Dedifferentiated amniotic fluid mesenchymal stem cell (primary cell): ENCODE data around the gene EED.
A peak's percentile ranks its signal among the peaks of the same experiment; 100 is the strongest.
"Not testable (repeated sequence)": the region's sequence is repeated elsewhere in the genome, so short reads cannot be mapped to it uniquely, and the experiment has no call there.

Experiments
- DNase-seq: peaks from one replicate; pipeline ENCODE4 v3.0.0-alpha.2; 2016; ENCODE audit errors: extremely low spot score

Gene EED

DNA sequence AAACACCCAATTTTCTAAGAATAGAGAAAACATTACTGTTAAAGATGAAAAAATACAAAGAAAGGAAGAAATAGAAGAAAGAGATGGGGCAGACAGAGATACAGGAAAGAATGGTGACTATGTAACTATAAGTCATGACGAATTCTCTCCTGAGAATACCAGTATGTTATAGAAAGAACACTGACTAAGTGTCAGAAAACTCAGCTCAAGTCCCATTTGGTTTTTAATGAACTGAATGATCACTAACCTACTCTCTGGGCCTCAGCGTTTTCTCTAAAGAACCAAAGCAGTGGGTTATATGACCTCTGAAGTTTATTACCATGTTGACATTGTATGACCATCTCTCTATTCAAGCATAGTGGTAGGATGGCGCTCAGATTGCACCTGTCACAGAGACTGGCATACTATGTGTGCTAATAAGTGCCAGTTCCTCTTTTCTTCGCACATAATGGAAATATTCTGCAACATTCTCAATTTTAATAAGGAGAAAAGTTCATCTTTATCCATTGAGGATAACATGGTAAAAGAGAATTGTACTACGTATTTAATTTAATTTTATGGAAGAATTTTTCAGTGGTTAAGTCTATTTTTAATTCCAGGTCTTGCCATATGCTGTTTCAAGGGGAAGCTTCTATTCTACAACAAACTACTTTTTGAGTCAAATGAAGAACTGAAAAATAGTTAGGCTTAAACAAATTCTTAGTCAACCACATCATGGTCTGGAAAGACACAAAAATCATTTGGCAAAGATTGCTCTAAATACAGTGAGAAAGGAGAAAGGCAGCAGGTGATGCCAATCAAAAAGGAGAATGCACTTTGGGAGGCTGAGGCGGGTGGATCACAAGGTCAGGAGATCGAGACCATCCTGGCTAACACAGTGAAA lies 25.0 kb upstream of the EED start:
- DNase-seq: no peak

DNA sequence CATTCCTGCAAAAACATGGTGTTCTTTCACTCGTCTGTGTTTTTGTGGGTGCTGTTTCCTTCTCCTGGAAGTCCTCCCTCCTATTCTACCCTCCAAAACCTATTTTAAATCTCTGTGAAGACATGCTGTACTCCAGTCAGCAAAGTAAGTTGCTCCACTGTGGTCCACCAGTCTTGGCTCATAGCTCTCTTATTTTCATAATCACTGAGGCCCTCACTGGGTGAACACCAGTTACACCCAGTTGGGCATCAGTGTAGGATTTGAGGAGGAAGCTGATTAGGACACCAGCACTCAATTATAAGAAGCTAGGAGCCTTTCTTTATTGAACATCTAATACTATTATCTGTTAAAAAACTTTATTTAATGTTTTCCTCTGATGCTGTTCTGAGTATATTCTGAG lies 23.9 kb upstream of the EED start:
- DNase-seq: no peak

DNA sequence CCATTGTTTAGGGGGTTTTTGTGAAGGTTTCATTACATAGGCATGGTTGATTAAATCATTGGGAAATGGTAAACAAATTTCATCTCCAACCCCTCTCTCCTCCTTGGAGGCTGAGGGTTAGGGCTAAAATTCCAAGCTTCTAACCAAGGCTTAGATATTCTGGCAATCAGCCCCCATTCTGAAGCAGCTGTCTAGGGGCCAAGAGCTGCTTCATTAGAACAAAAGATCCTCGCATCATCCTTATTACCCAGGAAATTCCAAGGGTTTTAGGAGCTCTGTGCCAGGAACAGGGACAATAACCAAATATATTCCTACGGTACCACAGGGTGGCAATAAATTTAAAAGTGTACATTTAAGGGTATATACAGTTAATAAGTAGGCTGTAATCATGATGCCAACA lies 22.5 kb upstream of the EED start:
- no peak for DNase-seq

DNA sequence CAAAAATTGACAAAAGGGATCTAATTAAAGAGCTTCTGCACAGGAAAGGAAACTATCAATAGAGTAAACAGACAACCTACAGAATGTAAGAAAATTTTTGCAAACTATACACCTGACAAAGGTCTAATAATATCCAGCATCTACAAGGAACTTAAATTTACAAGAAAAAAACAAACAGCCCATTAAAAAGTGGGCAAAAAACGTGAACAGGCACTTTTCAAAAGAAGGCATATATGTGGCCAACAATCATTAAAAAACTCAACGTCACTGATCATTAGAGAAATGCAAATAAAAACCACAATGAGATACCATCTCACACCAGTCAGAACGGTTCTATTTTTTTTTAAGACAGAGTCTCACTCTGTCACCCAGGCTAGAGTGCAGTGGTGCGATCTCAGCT lies 20.0 kb upstream of the EED start:
- not testable (repeated sequence) for DNase-seq

DNA sequence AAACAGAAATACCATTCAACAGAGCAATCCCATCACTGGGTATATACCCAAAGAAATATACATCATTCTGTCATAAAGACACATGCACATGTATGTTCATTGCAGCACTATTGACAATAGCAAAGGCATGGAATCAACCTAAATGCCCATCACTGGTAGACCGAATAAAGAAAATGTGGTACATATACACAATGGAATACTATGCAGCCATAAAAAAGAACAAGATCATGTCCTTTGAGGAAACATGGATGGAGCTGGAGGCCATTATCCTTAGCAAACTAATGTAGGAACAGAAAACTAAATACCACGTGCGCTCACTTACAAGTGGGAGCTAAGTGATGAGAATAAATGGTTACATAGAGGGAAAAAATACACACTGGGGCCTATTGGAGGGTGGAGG lies 19.2 kb upstream of the EED start:
- not testable (repeated sequence) for DNase-seq

DNA sequence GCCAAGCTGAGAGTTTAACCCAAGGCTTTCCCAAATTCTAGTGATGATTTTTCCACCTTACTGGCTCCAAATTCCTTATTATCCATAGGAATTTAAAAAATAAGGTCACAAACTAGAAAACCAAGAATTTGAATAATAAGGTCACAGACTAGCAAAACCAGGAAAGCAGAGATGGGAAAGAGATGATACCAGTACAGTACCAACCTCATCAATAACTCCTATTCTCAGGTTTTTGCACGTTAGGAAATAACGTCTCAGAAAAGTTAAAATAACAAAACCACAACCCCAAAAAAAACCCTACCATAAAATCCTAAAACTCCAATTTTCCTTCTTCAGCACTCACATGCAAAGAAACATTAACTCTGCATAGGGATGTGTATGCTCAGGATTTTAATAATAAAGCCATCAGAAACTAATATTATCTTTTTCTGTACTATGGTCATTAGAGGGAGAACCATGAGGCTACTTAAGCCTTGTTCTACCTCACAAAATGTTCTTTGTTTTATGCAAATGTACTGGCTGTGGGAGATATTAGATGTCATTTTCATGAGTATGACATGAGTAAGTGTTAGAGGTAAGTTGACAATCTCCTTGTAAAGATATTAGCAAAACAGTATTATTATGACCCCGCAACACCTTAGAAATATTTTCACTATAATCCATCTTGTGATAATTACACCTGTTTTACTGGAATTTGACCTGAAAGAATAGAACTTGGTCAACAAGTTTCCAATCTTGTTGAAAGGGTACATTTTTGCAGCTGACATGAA lies 16.1 kb upstream of the EED start:
- DNase-seq: no peak

DNA sequence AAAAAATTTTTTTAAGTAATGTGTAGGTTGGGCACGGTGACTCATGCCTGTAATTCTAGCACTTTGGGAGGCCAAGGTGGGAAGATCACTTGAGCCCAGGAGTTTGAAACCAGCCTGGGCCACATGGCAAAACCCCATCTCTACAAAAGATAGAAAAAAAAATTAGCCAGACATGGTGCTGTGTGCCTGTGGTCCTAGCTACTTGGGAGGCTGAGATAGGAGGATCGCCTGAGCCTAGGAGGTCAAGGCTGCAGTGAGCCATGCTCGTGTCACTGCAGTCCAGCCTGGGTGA lies 15.6 kb upstream of the EED start:
- DNase-seq: not testable (repeated sequence)

DNA sequence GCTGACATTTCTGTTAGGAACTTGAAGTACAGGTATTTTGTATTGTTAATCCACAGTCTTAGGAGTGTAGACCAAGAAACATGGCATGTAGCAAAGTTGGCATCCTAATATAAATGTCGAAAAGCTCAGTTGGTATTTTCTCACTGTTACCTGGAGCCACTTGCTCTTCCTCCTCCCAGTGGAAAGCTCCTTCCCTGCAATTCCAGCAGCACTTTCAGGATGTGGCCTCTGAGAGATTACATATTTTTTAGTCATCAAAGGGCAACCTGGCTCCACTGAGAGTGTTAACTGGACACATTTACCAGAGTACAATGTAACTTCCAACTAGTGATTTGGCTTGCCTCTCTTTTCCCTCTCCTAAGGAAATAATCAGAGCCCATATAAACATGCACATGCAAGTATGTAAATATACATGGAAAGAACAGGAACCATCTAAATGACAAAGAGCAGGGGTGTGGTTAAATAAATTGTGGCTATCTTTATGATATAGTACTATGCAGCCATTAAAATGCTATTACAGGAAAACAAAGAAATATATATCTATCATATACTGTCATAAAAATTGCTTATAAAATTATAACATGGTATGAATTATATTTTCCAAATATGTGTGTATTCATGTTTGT lies 14.3 kb upstream of the EED start:
- no peak for DNase-seq

DNA sequence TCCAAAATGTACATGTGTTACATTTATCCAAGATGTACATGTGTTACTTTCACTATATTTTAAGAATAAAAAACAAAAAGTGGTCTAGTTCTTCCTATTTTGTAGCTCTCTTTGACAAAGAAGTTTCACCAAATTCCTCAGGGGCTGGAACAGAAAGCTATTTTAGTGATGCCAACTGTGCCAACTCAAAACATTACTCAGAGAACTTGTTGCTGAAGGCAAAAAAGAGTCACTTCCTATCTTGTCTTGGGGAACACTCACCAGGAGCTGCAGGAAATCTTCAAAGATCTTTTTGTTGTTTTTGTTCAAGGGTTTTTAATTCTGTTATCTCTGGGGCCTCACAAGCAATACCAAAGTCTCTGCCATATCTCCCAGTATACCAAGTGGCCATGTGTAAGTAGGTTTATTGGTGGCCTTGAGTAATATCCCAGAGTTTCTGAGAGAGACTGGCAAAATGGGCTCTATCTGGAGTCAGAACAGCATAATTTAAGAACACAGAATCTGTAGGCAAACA lies 13.6 kb upstream of the EED start:
- DNase-seq: no peak

DNA sequence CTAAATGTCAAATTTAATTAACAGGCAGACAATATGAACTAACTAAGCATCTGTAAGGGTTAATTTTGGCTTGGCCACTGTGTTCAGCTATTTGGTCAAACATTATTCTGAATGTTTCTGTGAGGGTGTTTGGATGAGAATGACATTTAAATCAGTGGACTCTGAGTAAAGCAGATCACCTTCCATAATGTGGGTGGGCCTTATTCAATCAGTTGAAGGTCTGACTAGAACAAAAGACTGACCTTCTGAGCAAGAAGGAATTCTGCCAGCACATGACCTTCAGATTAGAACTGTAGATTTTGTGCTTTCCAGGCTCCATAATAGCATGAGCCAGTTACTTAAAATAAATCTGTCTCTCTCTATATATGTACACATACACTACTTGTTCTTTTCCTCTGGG lies 12.0 kb upstream of the EED start:
- DNase-seq: no peak

DNA sequence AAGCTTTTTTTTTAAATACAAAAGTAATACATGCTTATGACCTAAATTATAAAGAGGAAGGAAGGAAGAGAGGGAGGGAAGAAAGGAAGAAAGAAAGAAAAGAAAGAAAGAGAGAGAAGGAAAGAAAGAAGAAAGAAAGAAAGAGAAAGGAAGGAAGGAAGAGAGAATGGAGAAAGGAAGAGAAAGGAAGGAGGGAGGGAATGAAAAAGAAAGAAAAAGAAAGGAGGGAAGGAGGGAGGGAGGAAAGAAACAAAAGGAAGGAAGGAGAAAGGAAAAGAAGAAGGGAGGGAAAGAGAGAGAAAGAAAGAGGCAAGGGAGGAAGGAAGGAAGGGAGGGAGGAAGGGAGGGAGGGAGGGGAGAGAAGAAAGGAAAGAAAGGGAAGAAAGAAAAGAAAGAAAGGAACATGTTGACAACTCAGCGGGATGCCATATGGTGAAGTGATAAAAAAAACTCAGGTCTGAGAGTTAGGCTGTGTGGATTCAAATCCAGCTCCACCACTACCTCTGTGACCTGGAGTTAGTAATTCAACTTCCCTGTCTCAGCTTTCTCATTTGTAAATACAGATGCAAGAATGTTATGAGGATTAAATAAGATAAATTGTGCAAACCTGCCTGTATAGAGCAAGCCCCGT lies 9.6 kb upstream of the EED start:
- DNase-seq: no peak

DNA sequence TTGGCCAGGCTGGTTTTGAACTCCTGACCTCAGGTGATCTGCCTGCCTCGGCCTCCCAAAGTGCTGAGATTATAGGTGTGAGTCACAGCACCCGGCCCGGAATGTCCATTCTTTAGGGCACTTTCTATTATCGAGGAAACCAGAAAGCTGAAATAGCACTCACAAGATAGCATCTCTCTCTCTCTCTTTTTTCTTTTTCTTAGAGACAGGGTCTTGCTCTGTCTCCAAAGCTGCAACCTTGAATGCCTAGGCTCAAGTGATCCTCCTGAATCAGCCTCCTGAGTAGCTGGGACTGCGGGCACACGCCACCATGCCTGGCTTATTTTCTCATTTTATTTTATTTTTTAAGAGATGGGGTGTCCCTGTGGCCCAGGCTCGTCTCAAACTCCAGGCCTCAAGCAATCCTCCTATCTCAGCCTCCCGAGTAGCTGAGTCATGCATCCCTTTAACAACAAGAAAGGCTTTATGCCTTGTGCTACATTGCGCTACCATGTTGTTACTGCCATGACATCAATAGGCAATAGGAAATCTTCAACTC lies 7.2 kb upstream of the EED start:
- DNase-seq: no peak

DNA sequence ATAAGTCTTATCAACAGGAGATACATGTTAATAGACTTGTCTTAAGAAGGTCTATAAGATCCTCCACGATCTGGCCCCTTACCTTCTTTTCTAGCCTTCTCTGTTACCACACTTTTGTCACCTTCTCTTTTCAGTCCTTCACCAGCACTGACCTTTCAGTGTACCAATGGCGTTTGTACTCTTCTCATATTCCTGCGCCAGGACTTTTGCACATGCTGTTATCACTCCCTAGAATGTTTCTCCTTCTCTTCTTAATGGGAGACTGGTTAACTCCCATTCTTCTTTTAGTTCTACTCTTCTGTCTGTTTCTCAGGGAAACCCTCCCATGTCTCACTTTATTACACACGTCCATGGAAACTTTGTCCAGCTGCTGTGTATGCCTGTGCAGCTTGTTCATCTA lies 4.4 kb upstream of the EED start:
- no peak for DNase-seq

DNA sequence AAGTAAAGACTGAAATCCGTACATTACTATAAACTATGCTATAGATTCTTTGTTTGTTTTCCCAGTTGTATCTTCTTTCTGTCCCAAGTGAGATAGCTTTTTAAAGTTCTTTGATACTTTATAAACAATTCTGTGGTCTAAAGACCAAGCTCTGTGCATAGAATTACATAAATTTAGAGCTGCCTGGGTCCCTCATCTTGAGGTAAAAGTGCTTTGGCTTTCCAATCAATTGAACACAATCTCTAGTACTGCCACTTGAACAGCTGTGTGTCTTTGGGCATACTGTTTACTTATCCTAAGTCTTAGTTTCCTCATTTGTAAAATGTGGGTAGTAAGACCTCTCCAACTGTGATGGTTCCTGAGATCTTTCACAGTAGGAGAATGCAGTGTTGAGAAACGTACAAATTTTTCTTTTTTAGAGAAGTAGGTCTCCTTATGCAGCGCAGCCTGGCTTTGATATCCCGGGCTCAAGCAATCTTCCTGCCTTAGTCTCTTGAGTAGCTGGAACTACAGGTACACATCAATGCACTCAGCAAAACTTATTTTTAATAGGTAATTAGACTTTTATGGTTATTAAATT lies 2.5 kb upstream of the EED start:
- DNase-seq: no peak

DNA sequence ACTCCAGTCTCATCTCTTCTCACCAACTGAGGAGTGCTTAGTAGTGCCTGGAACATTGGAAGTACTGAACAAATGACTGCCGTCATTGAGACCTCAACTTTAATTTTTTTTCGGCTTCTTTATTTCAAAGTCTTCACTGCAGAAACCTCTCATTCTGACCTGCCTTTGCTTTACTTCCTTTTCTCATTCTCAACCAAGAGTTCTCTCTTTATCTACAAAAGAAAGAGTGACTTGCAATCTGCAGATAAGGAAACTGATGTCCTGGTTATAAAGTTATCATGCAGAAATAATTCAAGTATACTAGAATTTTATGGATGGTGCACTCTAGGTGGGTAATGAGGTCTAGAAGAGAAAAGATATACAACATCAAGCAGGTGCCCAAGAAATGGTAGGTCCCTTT lies 1.2 kb upstream of the EED start:
- DNase-seq: no peak

DNA sequence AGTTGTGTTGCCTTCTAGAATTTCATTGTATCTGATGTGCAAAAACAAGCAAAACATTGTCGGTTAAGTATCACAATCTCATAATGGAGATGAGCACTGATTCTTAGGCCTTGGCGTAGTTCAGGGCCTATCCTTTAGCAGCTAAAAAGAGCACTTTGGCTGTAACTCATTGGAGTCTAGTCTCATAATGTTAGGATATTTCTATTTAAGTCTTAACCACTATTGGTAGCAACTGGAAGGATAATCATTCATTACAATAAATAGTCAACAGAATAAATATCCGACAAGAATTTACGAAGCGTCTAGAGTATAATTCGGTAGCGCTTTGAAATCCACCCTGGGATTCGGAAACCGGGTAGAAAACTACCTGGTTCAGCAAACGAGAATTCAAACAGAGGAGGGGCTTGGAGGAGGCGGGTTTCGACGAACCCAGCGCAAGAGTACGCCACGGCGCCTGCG lies 461 bp upstream of the EED start:
- DNase-seq: peak; percentile 80

DNA sequence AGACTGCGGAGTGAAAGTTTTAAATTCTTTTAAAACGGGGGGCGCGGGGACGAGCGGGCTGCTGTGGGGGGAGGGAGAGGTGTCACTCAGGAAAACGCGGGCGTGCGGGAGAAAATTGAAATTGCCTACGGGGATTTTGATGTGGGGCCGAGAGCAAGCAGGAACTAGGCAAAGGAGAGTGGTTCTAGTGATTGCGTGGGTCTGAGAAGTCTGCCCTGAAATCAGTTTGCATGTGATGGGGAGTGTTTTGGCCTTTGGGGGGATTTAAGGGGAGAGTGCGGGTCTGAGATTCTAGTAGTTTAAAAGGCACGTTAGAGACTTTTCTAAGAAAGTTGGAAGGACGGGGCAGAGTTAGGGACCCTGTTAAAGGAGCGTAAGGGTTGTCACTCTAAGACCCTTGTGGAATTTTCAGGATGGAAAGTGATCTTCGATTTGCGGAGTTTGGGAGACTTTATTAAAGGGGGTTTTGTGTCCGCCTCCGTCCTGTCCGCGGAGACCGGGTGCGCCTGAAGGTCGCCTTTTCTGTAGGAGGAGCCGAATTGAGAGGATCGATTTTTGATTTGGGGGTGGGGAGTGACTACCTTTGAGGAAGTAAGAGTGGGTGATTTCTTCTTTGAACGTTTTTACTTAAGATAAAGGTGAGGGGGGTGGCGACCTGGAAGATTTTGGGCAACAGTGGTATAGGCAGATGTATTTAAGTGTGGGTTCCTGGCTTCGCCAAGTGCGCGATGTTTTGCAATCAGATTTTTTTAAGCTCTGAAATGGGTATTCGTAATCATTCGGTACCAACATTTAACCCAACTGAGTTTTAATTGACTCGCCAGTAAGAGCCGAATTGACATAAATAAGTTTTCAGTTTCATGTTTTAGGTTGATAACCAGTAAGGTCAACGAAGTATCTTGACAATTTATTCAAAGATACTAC lies 1.1 kb downstream of the EED start:
- no peak for DNase-seq

DNA sequence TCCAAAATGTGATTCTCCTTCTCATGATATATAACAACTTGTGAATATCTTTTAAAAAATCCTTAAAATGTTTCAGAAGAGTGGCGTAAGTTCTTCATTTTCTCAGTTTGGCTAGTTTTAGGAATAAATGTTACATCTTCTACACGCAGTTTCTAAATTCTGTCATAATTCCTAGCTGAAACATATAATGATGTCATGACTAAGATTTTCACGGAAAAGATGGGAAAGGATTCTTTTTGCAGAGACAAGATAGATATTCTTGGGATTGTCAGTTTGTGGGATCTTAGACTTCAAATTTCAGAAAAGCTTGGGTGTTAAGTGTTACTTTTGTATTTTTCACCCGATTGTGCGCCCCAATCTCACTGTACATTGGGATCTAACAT lies 1.7 kb downstream of the EED start:
- DNase-seq: no peak

DNA sequence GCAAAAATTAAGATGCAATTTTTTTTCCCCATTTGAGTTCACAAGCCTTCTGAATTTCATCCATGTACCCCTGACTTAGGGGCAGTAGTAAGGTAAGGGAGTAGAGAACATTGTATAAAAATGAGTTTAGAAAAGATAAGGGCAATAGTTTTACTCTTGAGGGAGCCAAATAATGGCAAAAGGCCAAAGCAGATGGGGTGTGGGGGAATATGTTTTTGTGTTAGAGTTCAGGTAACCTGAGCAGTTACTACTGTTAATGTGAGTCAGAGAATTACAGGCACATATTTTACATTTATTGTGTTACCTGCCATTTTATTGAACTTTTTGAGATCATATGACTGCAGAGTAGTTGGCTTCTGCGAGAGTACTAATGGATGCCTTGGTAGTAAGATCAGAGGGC lies 3.1 kb downstream of the EED start:
- DNase-seq: no peak

DNA sequence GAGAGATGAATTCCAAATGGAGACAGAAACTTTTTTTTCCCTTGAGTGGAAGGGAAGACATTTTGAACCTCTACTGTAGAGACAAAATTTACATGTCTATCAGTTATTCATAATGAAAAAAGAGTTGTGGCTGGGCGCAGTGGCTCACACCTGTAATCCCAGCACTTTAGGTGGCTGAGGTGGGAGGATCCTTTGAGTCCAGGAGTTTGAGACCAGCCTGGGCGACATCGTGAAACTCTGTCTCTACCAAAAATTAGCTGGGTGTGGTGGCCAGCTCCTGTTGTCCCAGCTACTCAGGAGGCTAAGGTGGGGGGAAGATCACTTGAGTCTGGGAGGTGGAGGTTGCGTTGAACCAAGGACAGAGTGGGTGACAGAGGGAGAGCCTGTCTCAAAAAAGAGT lies 4.1 kb downstream of the EED start:
- DNase-seq: no peak
